ENCODE results near the gene MYO1B. TPM values are rescaled to one million over a fixed set of nuclear protein-coding genes. Genes with fewer than 3 reads are reported as not detected.

Gene MYO1B
- total RNA-seq, 1 donor = 246 TPM

GRCh38 chr2:191384829-191385228 is 139.6 kb downstream of the MYO1B start:
- Histone ChIP-seq H3K79me2 (ENCODE audit: insufficient read depth, low read length) (peaks cover 21% of the 10 kb centered on the region), H3K4me1 (ENCODE audit: insufficient read depth, low read length) (peaks cover 55% of the 10 kb centered on the region), H3K9me3 (ENCODE audit: low read depth, low read length) (no peaks in the 10 kb centered on the region), H2AFZ (ENCODE audit: low read length) (no peak overlapping the region), H4K20me1 (ENCODE audit: insufficient read depth, low read length) (no peaks in the 10 kb centered on the region), H3K4me3 (ENCODE audit: insufficient read depth, low read length) (no peak overlapping the region), H3K27ac (ENCODE audit: low read depth, low read length) (peak overlapping the region; percentile 73), H3K36me3 (ENCODE audit: insufficient read depth, low read length) (peaks cover 63% of the 10 kb centered on the region), H3K4me2 (ENCODE audit: insufficient read depth, low read length) (peak overlapping the region; percentile 44), H3K27me3 (ENCODE audit: insufficient read depth, low read length) (no peaks in the 10 kb centered on the region)
- DNase-seq (ENCODE audit: insufficient read length, low spot score, missing footprints) = no peak
- TF ChIP-seq CTCF (IDR thresholded peaks at IDR 0.05; ENCODE audit: extremely low read depth, low read depth, low read length) = no peak

- peak overlapping the region; percentile 4 for H3K4me2 ChIP-seq (ENCODE audit: insufficient read depth, low read length)
- no peaks in the 10 kb centered on the region for H3K9me3 ChIP-seq (ENCODE audit: low read depth, low read length)
- H3K4me1 ChIP-seq (ENCODE audit: insufficient read depth, low read length) = peaks cover 55% of the 10 kb centered on the region
- H3K36me3 ChIP-seq (ENCODE audit: insufficient read depth, low read length) = peaks cover 66% of the 10 kb centered on the region
- peaks cover 14% of the 10 kb centered on the region for H3K79me2 ChIP-seq (ENCODE audit: insufficient read depth, low read length)
- H4K20me1 ChIP-seq (ENCODE audit: insufficient read depth, low read length) = no peaks in the 10 kb centered on the region
- H3K4me3 ChIP-seq (ENCODE audit: insufficient read depth, low read length) = no peak overlapping the region
- no peak for DNase-seq (ENCODE audit: insufficient read length, low spot score, missing footprints)
- TF ChIP-seq CTCF (IDR thresholded peaks at IDR 0.05; ENCODE audit: extremely low read depth, low read depth, low read length) = no peak
- peak overlapping the region; percentile 73 for H3K27ac ChIP-seq (ENCODE audit: low read depth, low read length)
- H3K27me3 ChIP-seq (ENCODE audit: insufficient read depth, low read length) = no peaks in the 10 kb centered on the region
- H2AFZ ChIP-seq (ENCODE audit: low read length) = no peak overlapping the region
These were observed 140.4 kb downstream of the MYO1B start for GRCh38 chr2:191385416-191386160.

- no peak overlapping the region for H2AFZ ChIP-seq (ENCODE audit: low read length)
- H3K9me3 ChIP-seq (ENCODE audit: low read depth, low read length) = no peaks in the 10 kb centered on the region
- H4K20me1 ChIP-seq (ENCODE audit: insufficient read depth, low read length) = no peaks in the 10 kb centered on the region
- H3K4me2 ChIP-seq (ENCODE audit: insufficient read depth, low read length) = peak overlapping the region; percentile 65
- peaks cover 68% of the 10 kb centered on the region for H3K36me3 ChIP-seq (ENCODE audit: insufficient read depth, low read length)
- peaks cover 54% of the 10 kb centered on the region for H3K4me1 ChIP-seq (ENCODE audit: insufficient read depth, low read length)
- no peaks in the 10 kb centered on the region for H3K27me3 ChIP-seq (ENCODE audit: insufficient read depth, low read length)
- H3K27ac ChIP-seq (ENCODE audit: low read depth, low read length) = peak overlapping the region; percentile 87
- peaks cover 6% of the 10 kb centered on the region for H3K79me2 ChIP-seq (ENCODE audit: insufficient read depth, low read length)
- no peak for TF ChIP-seq CTCF (IDR thresholded peaks at IDR 0.05; ENCODE audit: extremely low read depth, low read depth, low read length)
- peak; percentile 75 for DNase-seq (ENCODE audit: insufficient read length, low spot score, missing footprints)
- H3K4me3 ChIP-seq (ENCODE audit: insufficient read depth, low read length) = peak overlapping the region; percentile 29
These were observed 141.8 kb downstream of the MYO1B start for GRCh38 chr2:191386938-191387536.

GRCh38 chr2:191389288-191389687 is 144.1 kb downstream of the MYO1B start:
- peaks cover 75% of the 10 kb centered on the region for H3K36me3 ChIP-seq (ENCODE audit: insufficient read depth, low read length)
- no peak overlapping the region for H2AFZ ChIP-seq (ENCODE audit: low read length)
- no peak overlapping the region for H3K4me3 ChIP-seq (ENCODE audit: insufficient read depth, low read length)
- peak overlapping the region; percentile 4 for H3K27ac ChIP-seq (ENCODE audit: low read depth, low read length)
- H3K4me2 ChIP-seq (ENCODE audit: insufficient read depth, low read length) = no peak overlapping the region
- no peaks in the 10 kb centered on the region for H3K9me3 ChIP-seq (ENCODE audit: low read depth, low read length)
- TF ChIP-seq CTCF (IDR thresholded peaks at IDR 0.05; ENCODE audit: extremely low read depth, low read depth, low read length) = no peak
- no peaks in the 10 kb centered on the region for H4K20me1 ChIP-seq (ENCODE audit: insufficient read depth, low read length)
- no peaks in the 10 kb centered on the region for H3K27me3 ChIP-seq (ENCODE audit: insufficient read depth, low read length)
- peaks cover 6% of the 10 kb centered on the region for H3K79me2 ChIP-seq (ENCODE audit: insufficient read depth, low read length)
- H3K4me1 ChIP-seq (ENCODE audit: insufficient read depth, low read length) = peaks cover 39% of the 10 kb centered on the region
- DNase-seq (ENCODE audit: insufficient read length, low spot score, missing footprints) = no peak

All from osteoblast (primary cell).